MCF 10A (cell line): Measurements from ENCODE around the gene TAF4. TPM values are rescaled to one million over a fixed set of nuclear protein-coding genes. Genes with fewer than 3 reads are reported as not detected.

Experiments
- BruUV-seq: library from RNA; stranded (reverse); fragments of 400-500 nt; replicated peaks from 2 replicates; lab custom pipeline; 2021; lab: Mats Ljungman, UMichigan
- CTCF ChIA-PET: fragments of 300-600 bp; sonication (Branson Sonifier 250); formaldehyde crosslinking; extraction: SDS; loops from one replicate; lab custom pipeline; 2021; ENCODE audit warnings: antibody characterized with exemption, inconsistent platforms; lab: Yijun Ruan, JAX
- POLR2A ChIA-PET: fragments of 300-600, 350-650 bp; sonication (Branson Sonifier 250); formaldehyde crosslinking; extraction: SDS; loops from one replicate; lab custom pipeline; 2020; ENCODE audit warnings: antibody characterized with exemption, inconsistent platforms; lab: Yijun Ruan, JAX
- DNase-seq: peaks from one replicate; pipeline ENCODE4 v3.0.0-alpha.2; 2018; ENCODE audit not compliant: unreplicated experiment
- H3K27ac Mint-ChIP-seq: one replicate; pipeline ENCODE4 v1.8.0; 2022; ENCODE audit warnings: mild to moderate bottlenecking, low read depth, mixed read lengths; ENCODE audit not compliant: unreplicated experiment
- H3K27me3 Mint-ChIP-seq: one replicate; pipeline ENCODE4 v1.8.0; 2022; ENCODE audit warnings: mixed read lengths; ENCODE audit not compliant: insufficient read depth, unreplicated experiment
- H3K36me3 Mint-ChIP-seq: one replicate; pipeline ENCODE4 v1.8.0; 2022; ENCODE audit warnings: mild to moderate bottlenecking, moderate library complexity, mixed read lengths; ENCODE audit not compliant: insufficient read depth, unreplicated experiment
- H3K4me1 Mint-ChIP-seq: one replicate; pipeline ENCODE4 v1.8.0; 2022; ENCODE audit warnings: mixed read lengths; ENCODE audit not compliant: insufficient read depth, unreplicated experiment
- H3K4me3 Mint-ChIP-seq: one replicate; pipeline ENCODE4 v1.8.0; 2022; ENCODE audit warnings: mild to moderate bottlenecking, moderate library complexity, mixed read lengths; ENCODE audit not compliant: unreplicated experiment
- H3K9me3 Mint-ChIP-seq: one replicate; pipeline ENCODE4 v1.8.0; 2022; ENCODE audit warnings: mixed read lengths; ENCODE audit not compliant: unreplicated experiment
- intact Hi-C: fragments of 100-400 bp; cut with micrococcal nuclease; formaldehyde crosslinking; loops from 2 replicates; pipeline ENCODE4 v1.14.1; 2022
- total RNA-seq: library from RNA; stranded (reverse); gene quantifications from 2 replicates; pipeline ENCODE4 v1.2.3, GENCODE V29; 2022
- TF ChIP-seq, protein P1 (sequence below): fragments of 200-600 bp; IDR thresholded peaks from one replicate; pipeline ENCODE4 v1.8.0; 2022; ENCODE audit warnings: antibody characterized with exemption, mild to moderate bottlenecking; ENCODE audit not compliant: unreplicated experiment

The TAF4 gene
- total RNA-seq, 1 experiment from 2014 or later, result 15.9 TPM

GRCh38 chr20:61993058-61993457 is 72.6 kb downstream of the TAF4 start:
- intact Hi-C loops, result no loop called here
- Mint-ChIP-seq H3K4me1 (no peaks in the 10 kb centered on the region), H3K36me3 (peaks cover 87% of the 10 kb centered on the region), H3K4me3 (no peak overlapping the region), H3K9me3 (peaks cover 29% of the 10 kb centered on the region), H3K27me3 (no peaks in the 10 kb centered on the region), H3K27ac (no peak overlapping the region)
- no peak for DNase-seq
- BruUV-seq, result no TSS peak
- TF ChIP-seq, protein P1, sequence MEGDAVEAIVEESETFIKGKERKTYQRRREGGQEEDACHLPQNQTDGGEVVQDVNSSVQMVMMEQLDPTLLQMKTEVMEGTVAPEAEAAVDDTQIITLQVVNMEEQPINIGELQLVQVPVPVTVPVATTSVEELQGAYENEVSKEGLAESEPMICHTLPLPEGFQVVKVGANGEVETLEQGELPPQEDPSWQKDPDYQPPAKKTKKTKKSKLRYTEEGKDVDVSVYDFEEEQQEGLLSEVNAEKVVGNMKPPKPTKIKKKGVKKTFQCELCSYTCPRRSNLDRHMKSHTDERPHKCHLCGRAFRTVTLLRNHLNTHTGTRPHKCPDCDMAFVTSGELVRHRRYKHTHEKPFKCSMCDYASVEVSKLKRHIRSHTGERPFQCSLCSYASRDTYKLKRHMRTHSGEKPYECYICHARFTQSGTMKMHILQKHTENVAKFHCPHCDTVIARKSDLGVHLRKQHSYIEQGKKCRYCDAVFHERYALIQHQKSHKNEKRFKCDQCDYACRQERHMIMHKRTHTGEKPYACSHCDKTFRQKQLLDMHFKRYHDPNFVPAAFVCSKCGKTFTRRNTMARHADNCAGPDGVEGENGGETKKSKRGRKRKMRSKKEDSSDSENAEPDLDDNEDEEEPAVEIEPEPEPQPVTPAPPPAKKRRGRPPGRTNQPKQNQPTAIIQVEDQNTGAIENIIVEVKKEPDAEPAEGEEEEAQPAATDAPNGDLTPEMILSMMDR, result no peak
- ChIA-PET CTCF (no interaction called here), POLR2A (no interaction called here)

- Mint-ChIP-seq H3K9me3 (peaks cover 29% of the 10 kb centered on the region), H3K27me3 (no peaks in the 10 kb centered on the region), H3K4me1 (no peaks in the 10 kb centered on the region), H3K4me3 (no peak overlapping the region), H3K36me3 (peaks cover 91% of the 10 kb centered on the region), H3K27ac (no peak overlapping the region)
- no TSS peak for BruUV-seq
- ChIA-PET CTCF (interaction anchor here (0.7 to 1.2 kb wide), 2 partner anchors 20 to 167 kb away, joined by 4 read pairs; no protein-coding TSS in a partner anchor), POLR2A (no interaction called here)
- intact Hi-C loops, result no loop called here
- DNase-seq, result no peak
- TF ChIP-seq, protein P1, result no peak
These were observed 74.2 kb downstream of the TAF4 start for GRCh38 chr20:61991476-61991875.

DNA sequence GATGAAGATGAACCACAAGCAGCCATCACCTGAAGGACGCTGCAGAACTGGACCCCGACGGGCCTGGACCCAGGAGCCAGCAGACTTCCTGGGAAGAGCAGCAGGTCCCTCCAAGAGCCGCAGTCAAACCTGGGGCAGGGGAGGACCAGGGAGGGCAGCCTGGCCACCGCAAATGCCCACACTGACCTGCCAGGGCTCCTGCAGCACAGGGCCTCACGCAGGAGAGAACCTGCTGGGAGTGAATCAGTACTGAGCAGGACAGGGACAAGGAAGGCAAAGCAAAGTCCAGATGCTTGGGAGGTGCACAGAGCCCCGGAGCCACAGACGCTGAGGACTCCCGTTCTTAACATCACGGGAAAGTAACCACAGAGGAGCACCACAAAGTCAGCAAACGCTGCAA is 75.2 kb downstream of the TAF4 start:
- H3K9me3 Mint-ChIP-seq, result peaks cover 29% of the 10 kb centered on the region
- H3K27ac Mint-ChIP-seq, result no peak overlapping the region
- CTCF ChIA-PET, result interaction anchor here (0.7 kb wide), 1 partner anchor 20 kb away, joined by 3 read pairs; no protein-coding TSS in a partner anchor
- DNase-seq, result no peak
- no peak overlapping the region for H3K4me3 Mint-ChIP-seq
- BruUV-seq, result no TSS peak
- intact Hi-C loops, result no loop called here
- H3K36me3 Mint-ChIP-seq, result peaks cover 81% of the 10 kb centered on the region
- H3K27me3 Mint-ChIP-seq, result no peaks in the 10 kb centered on the region
- H3K4me1 Mint-ChIP-seq, result no peaks in the 10 kb centered on the region
- TF ChIP-seq, protein P1, result no peak
- POLR2A ChIA-PET, result no interaction called here

DNA sequence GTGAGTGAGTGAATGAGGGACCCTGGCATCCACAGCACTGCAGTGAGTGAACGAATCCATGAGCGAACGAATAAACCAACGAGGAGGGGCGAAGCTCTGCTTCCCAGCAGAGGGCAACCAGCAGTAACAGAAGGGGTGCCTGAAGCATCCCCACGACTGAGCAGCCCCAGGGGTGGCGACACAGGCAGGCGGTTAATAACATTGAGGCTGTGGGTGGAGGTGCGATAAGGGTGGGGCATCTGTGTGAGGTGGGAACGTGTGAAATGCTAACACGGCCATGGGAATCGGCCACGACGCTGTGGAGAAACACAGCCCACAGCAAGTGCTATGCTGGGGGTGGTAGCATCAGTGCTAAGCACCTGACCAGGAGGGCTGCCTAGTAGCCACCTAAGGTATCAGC is 75.9 kb downstream of the TAF4 start:
- Mint-ChIP-seq H3K4me1 (no peaks in the 10 kb centered on the region), H3K36me3 (peaks cover 73% of the 10 kb centered on the region), H3K27me3 (no peaks in the 10 kb centered on the region), H3K4me3 (no peak overlapping the region), H3K9me3 (peaks cover 29% of the 10 kb centered on the region), H3K27ac (no peak overlapping the region)
- CTCF ChIA-PET, result interaction anchor here (0.7 kb wide), 1 partner anchor 20 kb away, joined by 3 read pairs; no protein-coding TSS in a partner anchor
- TF ChIP-seq, protein P1, result no peak
- intact Hi-C loops, result no loop called here
- no peak for DNase-seq
- POLR2A ChIA-PET, result no interaction called here
- BruUV-seq, result no TSS peak
